ENCODE measurements around the gene SCRG1.

SCRG1 gene

GRCh38 chr4:173398779-173399415, at the start of gene SCRG1:
SCRG1 (minus strand) TSS chr4:173399116; CDS start chr4:173391414, 7,702 bp downstream.
- no peak for DNase-seq

GRCh38 chr4:173448103-173448502, 49.2 kb upstream of the SCRG1 start:
- no peak for DNase-seq

- no peak for DNase-seq
These were observed 47.5 kb upstream of the SCRG1 start for GRCh38 chr4:173446416-173446815.

- no peak for DNase-seq
These were observed 44.2 kb upstream of the SCRG1 start for GRCh38 chr4:173443121-173443520.

GRCh38 chr4:173442223-173442932, 43.5 kb upstream of the SCRG1 start:
- no peak for DNase-seq

GRCh38 chr4:173440888-173441287, 42.0 kb upstream of the SCRG1 start:
- DNase-seq = peak in 1 of 2 donors; percentile 10

GRCh38 chr4:173436771-173437265, 37.9 kb upstream of the SCRG1 start:
- DNase-seq = no peak

- no peak for DNase-seq
These were observed 37.2 kb upstream of the SCRG1 start for GRCh38 chr4:173436149-173436579.

GRCh38 chr4:173434231-173434630, 35.3 kb upstream of the SCRG1 start:
- DNase-seq = no peak

- no peak for DNase-seq
These were observed 34.5 kb upstream of the SCRG1 start for GRCh38 chr4:173433447-173433846.

- no peak for DNase-seq
These were observed 33.5 kb upstream of the SCRG1 start for GRCh38 chr4:173432430-173432829.

- peak in 1 of 2 donors; percentile 43 for DNase-seq
These were observed 27.1 kb upstream of the SCRG1 start for GRCh38 chr4:173426064-173426463.

- no peak for DNase-seq
These were observed 26.2 kb upstream of the SCRG1 start for GRCh38 chr4:173424899-173425805.

GRCh38 chr4:173420801-173421200, 21.9 kb upstream of the SCRG1 start:
- DNase-seq = no peak

GRCh38 chr4:173420324-173420752, 21.4 kb upstream of the SCRG1 start:
- DNase-seq = peak in 1 of 2 donors; percentile 45

GRCh38 chr4:173418639-173419038, 19.7 kb upstream of the SCRG1 start:
- DNase-seq = no peak

- DNase-seq = no peak
These were observed 18.9 kb upstream of the SCRG1 start for GRCh38 chr4:173417833-173418232.

GRCh38 chr4:173415885-173416653, 17.2 kb upstream of the SCRG1 start:
- peak; percentile 10 to 60 for DNase-seq

GRCh38 chr4:173415092-173415491, 16.2 kb upstream of the SCRG1 start:
- no peak for DNase-seq

GRCh38 chr4:173414456-173414855, 15.5 kb upstream of the SCRG1 start:
- no peak for DNase-seq

- DNase-seq = no peak
These were observed 14.1 kb upstream of the SCRG1 start for GRCh38 chr4:173413036-173413435.

GRCh38 chr4:173411106-173411693, 12.3 kb upstream of the SCRG1 start:
- no peak for DNase-seq

All from CD4-positive, alpha-beta T cell treated with Interferon alpha-2 for 1 hour (primary cell).